NCI-H1048 (cell line): ENCODE measurements around the gene CAMKMT.

ENCODE experiments used
- DNase-seq: peaks from one replicate; lab custom pipeline; 2025; lab: John Stamatoyannopoulos, UW

CAMKMT gene

DNA sequence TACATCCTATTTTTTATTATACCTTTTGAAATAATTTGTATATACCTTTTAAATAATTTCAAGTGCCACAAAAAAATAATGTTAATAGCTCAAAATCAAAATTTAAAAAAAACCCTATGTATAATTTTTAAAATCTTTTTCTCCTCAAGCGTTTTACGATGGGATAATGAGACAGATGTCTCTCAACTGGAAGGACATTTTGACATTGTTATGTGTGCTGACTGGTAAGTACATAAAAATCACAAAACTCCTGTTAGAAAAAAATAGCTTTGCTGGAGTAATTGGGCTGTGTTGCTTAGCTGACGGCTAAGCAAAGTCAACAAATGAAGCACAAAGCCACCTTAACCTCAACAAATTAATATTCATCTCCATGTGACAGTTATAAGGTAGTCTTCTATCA, 381.7 kb downstream of the CAMKMT start:
- no peak for DNase-seq

DNA sequence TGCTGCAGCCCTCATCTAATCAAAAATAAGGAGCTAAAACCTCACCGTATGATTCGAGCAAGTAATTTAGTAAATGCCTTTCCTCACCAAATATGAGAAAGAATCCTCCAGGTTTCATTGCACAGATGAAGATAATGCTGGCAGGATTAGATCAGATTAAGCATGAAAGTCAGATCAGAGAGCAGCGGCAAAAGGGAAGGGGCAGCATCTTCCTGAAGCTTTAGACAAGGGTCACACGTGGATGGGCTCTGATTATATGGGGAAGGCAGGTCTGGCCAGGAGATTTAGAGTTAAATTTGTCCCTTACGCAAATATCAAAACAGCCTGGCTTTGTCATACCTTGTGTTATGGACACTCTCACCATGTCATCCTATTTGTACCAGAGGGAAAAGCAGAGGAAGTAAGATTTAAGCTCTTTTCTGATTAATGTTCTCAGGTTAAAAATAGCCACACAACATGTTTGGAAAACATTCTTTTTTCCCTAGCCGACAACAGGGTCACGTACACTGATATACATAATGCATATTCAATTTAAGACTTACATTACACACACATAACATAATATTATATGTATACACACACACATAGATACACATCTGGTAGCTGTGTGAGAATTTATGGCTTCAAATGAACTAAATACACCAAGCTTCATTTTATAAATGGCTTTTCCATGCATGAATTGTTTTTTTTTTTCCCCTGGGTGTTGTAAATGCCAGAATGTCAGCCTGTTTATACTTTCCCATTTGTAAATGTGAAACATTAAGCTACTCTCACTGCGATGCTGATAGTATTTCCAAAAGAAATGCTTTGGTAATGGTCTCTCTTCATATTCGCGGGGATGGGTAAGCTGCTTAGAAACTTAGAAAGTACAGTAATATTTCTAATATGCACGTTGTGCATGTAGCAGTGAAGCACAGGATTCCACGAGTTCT, 383.5 kb downstream of the CAMKMT start:
- DNase-seq = no peak

- no peak for DNase-seq
These were observed 384.4 kb downstream of the CAMKMT start for GRCh38 chr2:44745922-44746766.

- no peak for DNase-seq
These were observed 385.3 kb downstream of the CAMKMT start for GRCh38 chr2:44746856-44747615.

DNA sequence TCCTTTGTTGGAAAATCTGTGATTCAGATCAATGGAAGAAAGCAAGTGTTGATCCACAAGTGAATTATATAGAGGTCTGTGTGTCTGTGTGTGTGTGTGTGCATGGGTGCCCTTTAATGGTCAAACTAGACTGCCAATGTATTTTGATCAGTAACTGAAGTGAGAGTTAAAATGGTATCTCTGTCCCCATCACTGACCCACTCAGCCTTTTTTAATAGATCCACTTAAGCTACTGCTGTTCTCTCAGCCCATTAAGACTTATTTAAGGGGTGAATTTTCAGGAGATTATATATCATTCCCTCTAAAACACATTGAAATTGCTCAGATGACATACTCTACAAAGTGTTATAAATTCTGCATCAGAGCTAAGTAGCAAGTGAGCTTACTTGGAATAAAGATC, 386.0 kb downstream of the CAMKMT start:
- no peak for DNase-seq

DNA sequence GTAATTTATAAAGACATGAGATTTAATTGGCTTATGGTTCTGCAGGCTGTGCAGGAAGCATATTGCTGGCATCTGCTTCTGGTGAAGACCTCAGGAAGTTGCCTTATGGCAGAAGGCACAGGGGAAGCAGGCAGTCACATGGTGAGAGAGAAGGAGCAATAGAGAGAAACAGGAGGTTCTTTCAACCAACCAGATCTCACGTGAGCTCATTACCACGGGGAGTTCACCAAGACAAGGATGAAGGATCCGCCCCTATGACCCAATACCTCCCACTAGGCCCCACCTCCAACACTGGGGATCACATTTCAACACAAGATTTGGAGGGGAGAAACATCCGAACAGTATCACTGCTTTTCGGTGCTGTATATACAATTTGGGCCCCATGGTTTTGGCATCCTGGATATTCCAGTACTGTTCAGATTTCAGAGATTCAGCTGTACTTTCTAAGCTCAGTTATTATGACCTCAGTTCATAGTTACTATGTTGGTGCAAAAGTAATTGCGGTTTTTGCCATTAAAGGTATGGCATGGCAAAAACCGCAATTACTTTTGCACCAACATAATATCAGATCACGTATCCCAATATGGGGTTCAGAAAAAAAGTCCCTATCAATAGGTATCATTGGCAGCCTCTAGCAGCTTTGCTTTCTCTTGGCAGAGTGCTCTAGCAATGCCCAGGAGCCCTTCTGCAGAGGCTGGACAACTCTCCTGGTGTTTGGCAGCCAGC, 390.2 kb downstream of the CAMKMT start:
- no peak for DNase-seq

- DNase-seq = no peak
These were observed 391.0 kb downstream of the CAMKMT start for GRCh38 chr2:44752761-44753160.

DNA sequence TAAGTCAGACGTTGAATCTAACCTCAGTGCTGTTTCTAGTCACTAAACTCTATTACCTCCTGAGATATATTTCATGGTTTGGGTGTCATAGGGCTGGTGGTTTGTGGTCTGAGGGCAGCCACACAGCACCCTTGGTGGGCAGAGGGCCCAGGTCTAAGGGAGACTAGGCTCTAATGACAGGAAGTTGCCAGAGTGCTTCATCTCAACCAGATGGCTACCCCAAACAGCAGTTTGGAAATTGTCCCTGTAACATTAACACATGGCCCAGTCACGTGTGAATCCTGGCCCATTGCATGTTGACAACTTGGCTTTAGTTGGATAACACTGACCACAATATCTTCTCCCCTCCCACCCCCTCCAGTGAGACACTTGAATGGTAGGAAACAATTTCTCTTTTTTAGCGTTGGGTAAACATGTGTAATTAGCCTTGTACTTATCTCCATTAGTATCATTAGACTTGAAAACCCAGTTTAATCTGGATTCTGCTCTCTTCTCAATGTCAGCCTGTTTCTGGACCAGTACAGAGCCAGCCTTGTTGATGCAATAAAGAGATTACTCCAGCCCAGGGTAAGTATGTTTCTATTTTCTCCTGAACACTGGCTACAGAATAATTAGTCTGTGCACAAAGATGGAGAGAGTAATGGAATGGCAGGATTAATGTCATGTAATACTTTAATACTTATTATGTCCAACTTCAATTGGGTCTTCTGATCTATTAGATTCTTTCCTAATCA, 392.0 kb downstream of the CAMKMT start:
- no peak for DNase-seq

DNA sequence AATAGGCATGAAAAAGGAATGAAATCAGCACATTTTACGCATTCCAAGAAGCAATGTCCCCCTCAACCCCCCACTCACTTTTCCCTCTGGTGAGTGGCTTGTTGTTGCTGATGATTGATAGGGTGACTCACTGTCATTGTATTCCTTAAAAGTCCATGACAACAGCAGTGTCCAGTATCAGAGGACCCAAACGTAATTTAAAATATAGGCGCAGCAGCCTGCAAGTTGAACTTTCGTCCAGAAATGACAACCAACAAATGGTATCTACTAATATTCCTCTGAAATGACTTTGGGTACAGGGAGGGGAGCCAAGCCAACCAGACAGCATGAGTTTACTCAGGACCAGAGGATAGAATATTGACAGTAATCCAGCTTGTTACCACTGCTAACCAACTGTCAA, 396.8 kb downstream of the CAMKMT start:
- no peak for DNase-seq

DNA sequence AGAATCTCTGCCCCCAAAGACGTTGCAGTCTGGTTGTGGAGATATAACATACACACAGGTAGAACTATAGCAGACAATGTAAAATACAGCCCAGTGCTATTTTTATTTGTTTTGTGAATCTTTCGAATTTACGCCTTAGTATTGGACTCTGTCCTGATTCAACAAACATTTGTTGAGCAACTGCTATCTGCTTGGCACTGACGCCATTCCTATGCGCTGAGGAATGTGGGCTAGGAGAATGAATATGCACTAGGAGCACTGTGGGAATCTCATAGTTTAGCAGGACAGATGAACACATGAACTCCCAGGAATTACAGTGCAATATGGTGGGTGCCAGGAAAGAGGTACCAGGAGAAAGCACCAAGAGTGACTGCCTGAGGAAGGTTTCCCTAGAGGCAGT, 398.1 kb downstream of the CAMKMT start:
- DNase-seq = no peak

DNA sequence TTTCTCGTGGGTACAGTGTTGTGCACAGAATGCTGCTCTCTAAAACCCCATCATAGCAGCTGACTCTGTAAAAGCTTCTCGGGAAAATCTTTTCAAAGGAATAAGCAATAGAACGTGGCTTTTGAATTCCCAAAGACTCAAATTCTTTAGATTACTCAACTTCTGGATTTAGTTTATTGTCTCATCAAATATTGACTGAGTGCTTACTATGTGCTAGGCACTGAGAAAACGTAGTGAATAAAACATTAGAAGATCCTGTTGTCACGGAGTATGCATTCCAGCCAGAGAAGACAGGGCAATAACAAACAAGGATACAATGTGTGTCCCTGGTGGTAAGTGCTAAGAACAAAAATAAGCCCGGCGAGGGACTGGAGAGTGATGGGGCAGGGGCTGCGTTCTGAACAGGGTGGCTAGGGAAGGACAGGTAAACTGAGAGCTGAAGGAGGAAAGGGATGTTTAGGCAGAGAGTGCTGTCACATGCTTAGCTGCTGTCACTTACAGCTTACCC, 401.6 kb downstream of the CAMKMT start:
- DNase-seq = no peak

- DNase-seq = no peak
These were observed 404.5 kb downstream of the CAMKMT start for GRCh38 chr2:44766220-44766619.

GRCh38 chr2:44766777-44767176, 405.0 kb downstream of the CAMKMT start:
- no peak for DNase-seq

DNA sequence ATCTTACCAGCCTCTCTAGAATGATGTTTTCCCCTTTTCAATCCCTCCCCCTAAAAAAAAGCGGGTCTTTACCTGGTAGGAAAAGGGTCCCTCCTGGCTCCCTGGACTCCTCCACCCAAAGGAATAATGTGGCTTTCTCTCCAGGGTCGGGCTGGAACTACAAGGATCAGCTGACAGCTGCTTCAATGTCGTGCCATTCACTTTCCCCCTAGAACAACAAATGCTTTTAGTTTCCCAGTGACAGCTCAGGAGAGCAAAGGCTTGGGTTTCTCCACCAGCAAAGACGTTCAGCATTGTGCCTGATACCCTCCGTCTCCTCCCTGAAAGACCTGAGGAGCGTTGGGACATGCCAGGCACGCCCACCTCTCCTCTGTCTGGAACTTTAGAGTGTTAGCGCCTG, 405.9 kb downstream of the CAMKMT start:
- no peak for DNase-seq

- DNase-seq = no peak
These were observed 406.9 kb downstream of the CAMKMT start for GRCh38 chr2:44768438-44769236.

DNA sequence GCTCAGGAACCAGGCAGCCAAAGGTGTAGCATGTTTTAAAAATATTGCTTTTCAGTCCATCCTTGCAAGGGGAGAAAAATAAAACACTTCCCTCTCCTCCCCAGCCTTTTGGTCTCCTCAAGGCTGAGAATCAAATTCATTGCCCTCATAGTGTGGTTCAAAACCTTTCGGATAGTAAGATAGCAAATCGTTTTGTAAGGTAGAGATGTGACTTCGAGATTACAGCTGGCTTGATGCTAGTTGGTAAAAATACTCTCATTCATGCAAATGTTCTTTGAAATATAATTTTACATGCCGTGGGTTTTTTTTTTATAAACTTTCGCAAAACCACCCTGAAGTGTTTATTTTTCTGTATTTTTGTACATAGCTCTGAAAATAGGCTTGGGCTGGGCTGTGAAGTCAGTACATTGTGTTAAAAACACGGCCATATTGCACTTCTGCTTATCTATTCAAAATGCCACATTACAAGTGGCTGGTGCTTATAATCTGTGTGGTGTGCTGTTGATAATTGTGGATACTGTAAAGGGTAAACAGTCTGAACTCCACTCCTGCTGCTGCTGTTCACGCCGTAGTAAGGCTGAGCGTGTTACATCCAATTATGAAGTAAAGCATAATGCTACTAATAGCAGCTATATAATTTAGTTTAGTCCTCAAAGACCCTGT, 407.7 kb downstream of the CAMKMT start:
- no peak for DNase-seq

GRCh38 chr2:44770221-44771195, 408.8 kb downstream of the CAMKMT start:
- no peak for DNase-seq

DNA sequence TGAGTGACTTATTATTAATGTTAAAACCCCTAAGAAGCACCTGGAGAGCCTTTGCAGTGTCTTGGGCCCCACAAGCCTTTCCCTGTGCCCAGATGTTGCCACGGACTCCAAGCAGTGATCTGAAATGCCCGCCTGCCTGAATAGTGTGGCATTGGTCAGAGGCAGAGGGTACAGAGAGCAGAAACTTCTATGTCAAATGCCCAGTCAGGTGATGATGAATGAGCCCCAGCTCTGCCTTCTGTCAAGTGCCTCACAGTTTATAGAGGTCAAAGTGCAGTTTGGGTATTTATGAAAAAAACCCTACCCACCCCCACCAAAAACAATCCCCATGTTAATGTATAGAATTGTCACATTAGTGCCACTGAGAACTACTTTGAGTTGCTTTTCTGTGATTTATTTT, 409.8 kb downstream of the CAMKMT start:
- no peak for DNase-seq
